GM21390 (cell line): ENCODE results near the gene CWF19L2.
"Not testable (repeated sequence)": the region's sequence is repeated elsewhere in the genome, so short reads cannot be mapped to it uniquely, and the experiment has no call there.

Experiments used
- ATAC-seq: cut with Tn5 transposase; IDR thresholded peaks from one replicate; pipeline ENCODE4 v1.9.1; 2021; ENCODE audit not compliant: unreplicated experiment

CWF19L2 gene

DNA sequence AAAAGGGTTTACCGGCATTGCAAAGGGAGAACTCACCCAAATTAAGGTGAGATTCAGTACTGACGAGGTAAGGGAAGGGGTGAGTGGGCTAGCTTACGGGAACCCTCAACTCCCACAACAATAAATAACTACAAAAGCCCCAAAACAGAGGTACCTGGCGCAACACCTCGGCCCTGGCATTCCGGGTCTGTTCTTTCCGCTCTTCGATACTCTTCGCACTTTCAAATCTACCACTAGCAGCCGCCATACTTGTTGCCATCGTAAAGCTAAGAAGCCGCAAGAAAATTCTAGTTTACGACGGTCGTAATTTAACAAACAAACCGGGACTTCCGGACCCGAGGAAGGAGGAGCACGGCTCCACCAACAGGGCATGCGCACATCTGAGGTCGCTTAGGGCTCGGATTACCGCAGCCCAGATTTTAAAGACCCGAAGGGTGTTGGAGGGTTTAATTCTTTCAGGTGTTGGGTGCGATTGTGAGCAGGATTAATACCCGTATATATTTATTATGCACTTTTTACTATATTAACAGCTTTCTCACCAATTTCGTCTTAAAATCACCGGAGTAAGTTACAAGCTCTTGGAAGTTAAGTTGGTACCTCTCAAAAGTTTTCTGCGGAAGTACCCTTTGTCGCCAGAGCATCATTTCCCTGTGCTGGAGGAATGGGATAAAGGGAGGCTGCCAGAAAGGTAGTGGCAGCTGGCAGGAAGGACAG, at the start of gene CWF19L2:
TSS of gene CWF19L2 (minus strand) at position 268 of the 714 bp plus-strand sequence. CDS start at position 259, 9 bp downstream.
- ATAC-seq, result peak; percentile 98

DNA sequence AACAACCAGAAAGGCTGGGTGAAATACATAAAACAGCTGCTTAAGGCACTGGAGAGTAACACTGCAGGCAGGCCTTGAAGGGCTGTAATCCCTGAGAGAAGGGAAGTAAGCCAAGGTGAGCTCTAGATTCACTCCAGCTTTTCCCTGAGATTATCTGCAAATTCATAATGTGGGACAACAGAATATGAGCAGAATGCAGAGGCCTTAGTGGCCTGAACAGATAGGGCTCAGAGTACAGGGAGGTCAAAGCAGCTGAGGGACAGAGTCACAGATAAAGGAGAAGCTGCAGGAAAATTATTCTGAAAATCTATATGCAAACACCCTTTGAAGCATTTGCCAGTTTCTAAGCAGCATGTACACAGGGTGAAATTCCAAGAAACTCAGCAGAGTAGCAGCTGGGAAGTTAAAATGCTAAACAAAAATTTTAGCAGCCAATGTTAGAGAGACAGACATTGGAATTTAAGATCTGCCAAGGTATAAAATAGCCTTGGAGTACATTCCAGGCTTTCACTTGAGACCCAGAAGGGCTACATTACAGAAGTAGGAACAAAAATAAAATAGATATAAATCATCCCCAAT, 48.1 kb upstream of the CWF19L2 start:
- ATAC-seq, result no peak

DNA sequence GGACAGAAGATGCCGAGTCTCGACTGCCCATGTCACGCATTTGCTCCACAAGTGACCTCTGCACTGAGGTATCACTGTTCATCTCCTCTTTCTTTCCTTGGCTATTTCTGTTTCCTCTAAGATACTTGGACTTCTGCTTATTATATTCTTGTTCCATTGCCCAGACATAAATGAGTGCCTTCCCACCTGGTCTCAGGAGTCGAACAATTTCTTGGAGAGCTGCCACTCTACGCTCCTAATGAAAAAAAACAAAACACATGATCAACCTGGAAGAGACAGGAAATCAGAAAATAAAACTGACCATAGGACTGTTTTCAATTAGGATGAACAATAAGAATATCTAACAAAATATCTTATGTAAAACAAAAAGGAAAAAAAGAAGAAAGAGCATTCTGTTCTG, 47.4 kb upstream of the CWF19L2 start:
- no peak for ATAC-seq

DNA sequence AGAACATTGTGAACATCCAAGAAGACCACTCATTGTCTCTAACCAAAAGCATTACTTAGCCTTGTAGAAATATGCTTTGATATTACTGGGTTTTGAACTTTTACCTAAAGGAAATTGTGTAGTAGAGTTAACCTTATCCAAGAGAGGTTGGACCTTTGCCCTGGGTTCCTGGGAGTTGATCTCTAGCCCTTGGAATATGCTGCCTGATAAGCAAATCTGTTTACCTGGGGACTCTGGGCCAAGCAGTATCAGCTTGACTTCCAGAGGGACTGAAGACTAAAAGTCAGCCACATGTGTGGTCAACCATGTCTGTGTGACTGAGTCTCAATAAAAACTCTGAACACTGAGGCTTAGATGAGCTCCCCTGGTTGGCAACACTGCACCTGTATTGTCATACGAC, 44.1 kb upstream of the CWF19L2 start:
- no peak for ATAC-seq

DNA sequence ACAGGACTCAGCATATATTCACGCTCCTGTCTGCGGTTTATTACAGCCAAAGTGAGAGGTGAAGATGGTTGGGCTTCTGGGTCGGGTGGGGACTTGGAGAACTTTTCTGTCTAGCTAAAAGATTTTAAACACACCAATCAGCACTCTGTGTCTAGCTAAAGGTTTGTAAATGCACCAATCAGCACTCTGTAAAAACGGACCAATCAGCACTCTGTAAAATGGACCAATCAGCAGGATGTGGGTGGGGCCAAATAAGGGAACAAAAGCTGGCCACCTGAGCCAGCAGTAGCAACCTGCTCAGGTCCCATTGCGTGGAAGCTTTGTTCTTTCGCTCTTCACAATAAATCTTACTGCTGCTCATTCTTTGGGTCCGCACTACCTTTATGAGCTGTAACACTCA, 39.7 kb upstream of the CWF19L2 start:
- ATAC-seq, result not testable (repeated sequence)

DNA sequence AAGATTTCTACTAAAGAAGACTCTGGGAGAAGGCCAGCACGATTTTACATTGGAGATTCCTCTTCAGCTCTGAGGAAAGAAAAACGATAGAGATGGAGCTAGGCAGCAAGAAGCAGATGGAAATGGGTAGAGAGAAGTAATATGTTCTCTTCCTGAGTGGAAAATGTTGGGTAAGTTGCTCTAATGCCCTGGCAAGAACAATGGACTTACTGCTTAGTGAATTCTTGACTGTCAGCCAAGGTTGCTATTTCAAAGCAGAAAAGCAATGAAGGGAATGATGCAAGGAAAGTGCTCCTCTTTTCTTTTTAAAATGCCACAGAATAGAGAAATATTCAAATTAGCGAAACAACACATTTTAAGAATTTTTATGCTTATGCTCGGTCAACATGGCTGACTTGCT, 38.4 kb upstream of the CWF19L2 start:
- ATAC-seq, result no peak

DNA sequence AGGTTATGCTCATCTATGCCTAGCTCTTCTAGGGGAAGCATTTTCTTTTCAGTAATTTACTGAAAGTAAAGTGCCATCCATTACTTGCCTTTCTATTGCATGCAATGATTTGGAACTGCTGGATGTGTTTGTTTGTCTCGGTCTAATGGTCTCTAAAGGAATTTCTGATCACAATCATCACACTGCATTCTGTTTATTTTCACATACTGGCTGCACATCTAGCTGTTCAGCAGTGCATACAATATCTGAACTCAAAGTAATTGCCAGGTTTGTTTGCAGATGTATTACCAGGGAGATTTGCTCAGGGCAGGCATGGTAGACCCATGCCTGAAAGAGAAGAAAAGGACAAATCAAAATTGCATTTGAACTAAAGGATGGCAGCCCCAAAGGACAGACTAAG, 36.4 kb upstream of the CWF19L2 start:
- ATAC-seq, result no peak

DNA sequence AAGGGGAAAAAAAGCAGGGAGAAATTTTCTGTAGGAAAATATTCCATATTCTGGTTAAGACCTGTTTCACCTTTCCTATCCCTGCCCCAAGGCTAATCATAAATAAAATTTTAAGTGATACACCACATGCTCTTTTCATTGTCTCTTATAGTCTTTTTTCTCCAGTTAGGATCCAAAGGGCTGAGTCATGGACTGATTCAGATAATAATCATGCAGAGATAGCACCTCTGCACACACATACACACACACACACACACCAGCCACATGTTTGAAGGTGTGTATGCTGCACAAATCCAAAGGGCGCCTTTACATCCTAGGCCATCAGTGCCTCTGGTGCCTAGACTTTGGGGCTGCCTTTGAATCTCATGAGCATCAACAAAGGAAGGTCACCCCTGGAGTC, 35.5 kb upstream of the CWF19L2 start:
- ATAC-seq, result no peak

DNA sequence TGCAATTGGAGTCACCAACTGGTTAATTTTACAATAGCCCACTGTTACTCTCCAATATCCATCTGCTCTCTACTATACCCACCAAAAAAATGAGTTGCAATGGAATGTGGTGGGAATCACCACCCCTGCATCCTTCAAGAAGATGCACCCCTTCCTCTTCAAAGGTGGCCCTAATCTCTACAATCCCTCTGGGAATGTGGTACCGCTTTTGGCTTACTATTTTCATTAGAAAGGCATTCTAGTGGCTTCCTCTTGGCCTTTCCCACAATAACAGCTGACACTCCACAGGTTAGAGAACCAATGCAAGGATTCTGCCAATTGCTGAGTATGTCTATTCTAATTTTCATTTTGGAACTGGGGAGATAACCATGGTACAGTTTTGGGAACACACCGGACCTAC, 33.2 kb upstream of the CWF19L2 start:
- ATAC-seq, result no peak

DNA sequence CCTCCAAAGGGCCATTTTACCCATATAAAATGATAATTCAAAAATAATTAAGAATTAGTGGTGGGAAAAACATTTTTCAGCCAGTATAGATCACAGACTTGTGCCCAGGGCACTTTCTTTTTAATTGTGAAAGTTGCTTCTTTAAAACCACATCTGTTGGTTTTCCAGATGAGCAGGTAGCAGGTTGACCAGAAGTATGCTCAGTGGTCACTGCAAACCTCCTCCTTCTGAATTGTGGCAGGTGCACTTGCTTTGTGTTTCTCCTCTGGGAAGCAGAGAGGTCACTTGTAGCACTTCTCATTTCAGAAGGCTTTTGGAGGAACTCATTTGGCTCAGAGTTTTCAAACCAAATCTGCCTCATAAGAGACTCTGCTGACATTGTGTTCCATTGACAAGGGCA, 24.6 kb upstream of the CWF19L2 start:
- no peak for ATAC-seq

DNA sequence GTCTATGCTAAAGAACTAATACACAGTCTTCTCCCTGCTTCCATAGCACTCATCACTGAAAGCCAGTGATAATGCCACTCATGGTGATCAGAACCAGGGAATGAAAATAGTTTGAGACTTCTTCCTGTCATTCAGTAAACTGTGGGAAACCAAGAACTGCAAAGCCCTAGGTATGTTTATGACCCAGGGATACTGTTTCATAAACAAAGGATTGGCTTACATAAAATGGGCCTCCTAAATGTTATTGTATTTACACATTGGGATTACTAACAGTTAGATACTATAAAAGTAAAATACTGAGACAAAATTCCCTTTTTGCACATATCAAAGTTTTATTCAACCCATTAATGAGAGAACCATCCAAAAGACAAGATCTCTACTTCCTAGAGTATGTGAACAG, 21.3 kb upstream of the CWF19L2 start:
- no peak for ATAC-seq

DNA sequence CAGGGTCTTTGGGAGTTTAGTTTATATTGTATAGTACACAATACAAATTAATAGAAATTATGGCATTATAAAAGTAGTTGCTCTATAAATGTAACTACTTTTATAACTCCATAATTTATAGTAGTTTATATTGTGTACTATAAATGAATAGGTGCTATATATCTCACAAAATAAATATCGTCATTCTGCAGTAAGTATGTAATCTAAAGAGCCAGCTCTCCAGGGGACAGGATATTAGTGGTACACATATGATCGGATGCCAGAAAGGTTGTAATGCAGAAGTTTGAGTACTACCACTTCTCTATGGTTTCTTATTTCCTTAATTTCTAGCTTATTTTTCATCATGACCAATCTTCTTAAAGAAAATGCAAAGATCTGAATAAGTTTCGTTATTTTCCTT, 20.2 kb upstream of the CWF19L2 start:
- ATAC-seq, result no peak

DNA sequence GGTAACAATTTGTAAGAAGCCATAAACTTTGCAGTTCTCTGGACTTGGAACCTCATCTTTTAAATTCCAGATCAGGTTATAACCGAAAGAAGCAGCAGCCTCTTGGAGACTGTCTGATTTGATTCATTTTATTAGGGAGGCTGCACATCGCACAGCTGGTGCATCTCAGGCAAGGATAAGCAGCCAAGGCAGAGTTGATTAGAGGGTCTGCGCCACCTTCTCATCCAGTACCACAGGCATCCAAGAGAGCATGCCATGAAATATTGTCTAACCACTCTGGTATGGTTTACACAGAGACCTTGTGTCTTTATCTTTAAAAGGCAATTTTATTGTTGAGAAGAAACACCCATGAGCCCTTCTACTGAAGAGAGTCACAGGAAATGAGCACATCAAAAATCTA, 16.2 kb upstream of the CWF19L2 start:
- no peak for ATAC-seq

DNA sequence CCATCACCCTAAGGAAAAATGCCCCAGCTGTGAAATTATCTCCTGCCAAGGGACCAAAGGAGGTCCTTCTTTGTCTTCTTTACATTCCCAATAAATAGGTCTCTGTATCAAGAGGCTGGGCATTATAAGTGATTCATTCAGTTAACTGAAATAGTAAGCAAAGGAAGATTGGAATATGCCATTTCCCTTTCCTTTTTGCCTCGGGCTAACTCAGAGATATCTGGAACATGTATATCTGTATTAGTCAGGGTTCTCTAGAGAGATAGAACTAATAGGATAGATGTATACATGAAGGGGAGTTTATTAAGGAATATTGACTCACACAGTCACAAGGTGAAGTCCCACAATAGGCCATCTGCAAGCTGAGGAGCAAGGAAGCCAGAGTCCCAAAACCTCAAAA, 15.3 kb upstream of the CWF19L2 start:
- ATAC-seq, result no peak

DNA sequence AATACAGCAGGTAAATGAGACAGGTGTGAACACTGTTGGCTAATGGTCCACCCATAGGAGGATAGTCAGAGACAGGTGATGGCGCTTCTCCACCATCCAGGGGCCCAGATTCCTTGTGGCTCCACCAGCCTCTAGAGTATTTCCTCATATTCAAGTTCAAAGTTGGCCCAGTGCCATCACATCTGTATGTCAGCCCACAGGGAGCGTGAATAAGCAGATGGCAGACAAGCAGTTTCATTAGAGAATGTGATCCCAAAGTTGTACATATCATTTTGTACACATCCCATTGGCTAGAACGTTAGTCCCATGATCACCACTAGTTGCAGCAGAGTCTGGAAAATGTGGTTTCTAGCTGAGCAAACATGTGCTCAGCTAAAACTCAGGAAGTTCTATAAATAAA, 11.0 kb upstream of the CWF19L2 start:
- ATAC-seq, result no peak

DNA sequence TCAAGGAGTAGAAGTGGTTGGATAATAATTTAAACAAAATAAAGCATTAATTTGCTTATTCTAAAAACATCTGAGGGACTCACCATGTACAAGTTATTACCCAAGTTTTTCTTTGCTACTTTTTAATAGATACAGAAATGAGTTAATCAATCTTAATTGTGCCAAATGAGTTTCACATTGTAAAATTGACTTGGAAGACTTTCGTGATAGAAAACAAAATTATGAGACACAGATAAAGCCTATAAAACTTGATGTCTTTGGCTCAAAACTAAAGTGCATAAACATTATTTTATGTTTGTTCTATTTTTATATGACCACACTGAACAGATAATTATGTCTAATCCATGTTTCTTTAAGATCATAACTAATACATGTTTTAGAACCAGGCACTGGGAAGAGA, 10.1 kb upstream of the CWF19L2 start:
- no peak for ATAC-seq

DNA sequence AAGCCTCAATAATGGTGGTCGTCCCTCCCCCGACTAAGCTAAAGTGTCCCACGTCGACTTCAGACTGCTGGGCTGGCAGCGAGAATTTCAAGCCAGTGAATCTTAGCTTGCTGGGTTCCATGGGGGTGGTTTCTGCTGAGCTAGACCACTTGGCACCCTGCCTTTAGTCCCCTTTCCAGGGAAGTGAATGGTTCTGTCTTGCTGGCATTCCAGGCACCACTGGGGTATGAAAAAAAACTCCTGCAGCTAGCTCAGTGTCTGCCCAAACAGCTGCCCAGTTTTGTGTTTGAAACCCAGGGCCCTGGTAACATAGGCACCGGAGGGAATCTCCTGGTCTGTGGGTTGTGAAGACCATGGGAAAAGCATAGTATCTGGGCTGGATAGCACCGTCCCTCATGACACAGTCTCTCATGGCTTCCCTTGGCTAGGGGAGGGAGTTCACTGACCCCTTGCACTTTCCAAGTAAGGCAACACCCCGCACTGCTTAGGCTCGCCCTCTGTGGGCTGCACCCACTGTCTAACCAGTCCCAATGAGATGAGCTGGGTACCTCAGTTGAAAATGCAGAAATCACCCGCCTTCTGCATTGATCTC, 8.7 kb upstream of the CWF19L2 start:
- not testable (repeated sequence) for ATAC-seq

DNA sequence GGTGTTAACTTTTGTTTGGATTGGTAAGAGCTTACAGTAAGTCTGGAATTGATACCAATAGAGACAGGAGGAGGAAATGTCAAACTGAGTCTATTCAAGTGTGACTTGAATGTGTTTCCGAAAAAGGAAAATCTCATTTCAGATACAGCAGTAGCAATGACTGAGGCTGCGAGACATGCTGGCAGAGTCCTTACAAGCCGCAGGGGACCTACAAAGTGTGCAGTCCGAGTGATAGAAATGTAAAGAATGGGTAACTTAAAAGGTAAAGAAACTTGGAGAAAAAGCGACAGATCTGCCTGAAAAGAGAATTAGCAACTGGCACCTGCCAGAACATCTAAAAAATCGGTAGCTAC, 444 bp downstream of the CWF19L2 start:
- peak; percentile 45 for ATAC-seq

DNA sequence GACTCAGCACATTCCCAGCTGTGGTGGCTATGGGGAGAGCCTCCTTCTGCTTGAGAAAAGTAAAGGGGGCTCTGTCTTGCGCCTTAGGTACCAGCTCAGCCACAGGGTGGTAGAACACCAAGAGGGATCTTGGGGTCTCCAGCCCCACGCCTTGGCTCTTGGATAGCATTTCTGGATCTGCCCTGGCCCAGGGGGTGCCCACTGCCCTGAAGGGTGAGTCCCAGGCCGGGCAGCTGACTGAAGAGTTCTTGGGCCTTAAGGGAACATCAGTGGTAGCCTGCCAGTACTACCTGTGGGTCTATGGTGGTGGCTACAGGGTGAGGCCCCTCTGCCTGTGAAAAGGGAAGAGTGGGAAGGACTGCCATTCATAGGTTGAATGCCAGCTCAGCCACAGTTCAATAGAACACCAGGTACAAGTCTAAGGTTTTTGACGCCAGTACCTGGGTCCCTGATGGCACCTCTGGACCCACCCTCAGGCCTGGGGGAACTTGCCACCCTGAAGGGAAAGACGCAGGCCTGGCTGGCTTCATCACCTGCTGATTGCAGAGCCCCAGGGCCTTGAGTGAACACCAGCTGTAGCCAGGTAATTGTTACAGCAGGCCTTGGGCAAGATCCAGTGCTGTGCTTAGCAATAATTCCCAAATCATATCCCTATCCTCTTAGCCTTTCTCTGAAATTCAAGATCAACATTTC, 3.9 kb downstream of the CWF19L2 start:
- ATAC-seq, result no peak

DNA sequence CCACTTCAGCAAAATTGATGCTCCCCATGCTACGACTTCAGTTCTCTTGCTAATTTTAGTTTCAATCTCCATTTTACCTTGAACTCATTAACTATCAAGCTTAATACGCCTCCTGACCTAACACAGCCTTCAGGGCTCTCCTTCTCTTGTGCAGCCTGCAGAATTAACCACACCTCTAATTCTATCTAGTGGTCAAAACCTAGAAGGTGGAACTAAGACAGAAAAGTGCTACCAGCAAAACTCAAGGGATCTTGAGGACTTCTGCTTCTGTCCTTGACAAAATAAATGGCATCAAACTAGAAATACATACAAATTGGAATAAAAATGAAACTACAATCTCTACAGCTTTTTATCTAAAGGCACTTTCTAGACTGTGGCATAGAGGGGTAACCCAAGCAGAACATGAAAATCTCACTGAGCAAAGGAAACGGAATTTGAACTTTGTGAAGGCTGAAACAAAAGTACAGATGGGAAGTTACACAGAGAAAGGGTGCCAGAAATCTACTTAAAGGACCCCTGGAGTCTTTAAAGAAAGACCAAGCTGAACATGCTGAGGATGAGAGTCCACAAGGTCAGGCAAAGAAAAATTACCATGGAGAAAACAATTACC, 10.7 kb downstream of the CWF19L2 start:
- no peak for ATAC-seq

DNA sequence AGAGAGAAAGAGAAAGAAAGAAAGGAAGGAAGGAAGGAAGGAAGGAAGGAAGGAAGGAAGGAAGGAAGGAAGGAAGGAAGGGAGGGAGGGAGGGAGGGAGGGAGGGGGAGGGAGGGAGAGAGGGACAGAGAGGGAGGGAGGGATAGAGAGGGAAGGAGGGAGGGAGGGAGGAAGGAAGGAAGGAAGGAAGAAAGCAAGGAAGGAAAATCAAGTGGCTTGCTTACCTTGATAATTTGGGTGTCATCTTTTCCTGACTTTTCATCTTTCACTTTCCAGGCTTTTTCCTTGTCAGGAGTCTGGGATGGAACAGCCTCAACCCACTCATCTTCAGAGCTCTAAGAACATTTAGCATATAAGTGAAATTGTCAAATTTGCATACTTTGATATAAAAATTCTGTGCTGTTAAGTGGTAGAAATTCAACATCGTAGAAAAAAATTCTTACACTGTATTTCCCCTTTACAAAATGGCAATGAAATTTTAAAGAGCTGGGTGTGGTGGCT, 14.9 kb downstream of the CWF19L2 start:
- no peak for ATAC-seq
